Suppressor macrophage (primary cell): ENCODE data around the gene VWA1.
"Not testable (repeated sequence)": the region's sequence is repeated elsewhere in the genome, so short reads cannot be mapped to it uniquely, and the experiment has no call there.

ENCODE experiments used
- DNase-seq, 4 experiments: peaks; one replicate each; pipeline ENCODE4 v3.0.0-alpha.2; 2020 to 2022

The VWA1 gene

DNA sequence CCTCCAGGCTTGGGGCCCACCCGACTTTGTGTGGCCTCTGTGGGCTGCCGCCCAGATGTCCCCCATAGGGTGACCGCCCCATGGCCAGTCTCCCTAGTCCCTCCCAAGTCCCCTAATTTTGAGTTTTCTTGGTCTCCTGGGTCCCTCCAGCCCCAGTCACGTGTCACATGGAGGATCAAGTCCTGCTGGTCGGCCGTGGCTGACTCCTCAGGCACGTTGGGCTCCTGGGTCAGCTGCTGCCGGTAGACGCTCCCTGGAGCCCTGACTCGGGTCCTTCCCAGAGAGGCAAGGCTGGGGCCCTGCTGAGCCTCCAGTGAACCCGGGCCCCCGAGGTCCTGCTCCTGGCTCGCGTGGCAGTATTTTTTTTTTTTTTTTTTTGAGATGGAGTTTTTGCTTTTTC lies 24.2 kb downstream of the VWA1 start:
- not testable (repeated sequence) for DNase-seq

DNA sequence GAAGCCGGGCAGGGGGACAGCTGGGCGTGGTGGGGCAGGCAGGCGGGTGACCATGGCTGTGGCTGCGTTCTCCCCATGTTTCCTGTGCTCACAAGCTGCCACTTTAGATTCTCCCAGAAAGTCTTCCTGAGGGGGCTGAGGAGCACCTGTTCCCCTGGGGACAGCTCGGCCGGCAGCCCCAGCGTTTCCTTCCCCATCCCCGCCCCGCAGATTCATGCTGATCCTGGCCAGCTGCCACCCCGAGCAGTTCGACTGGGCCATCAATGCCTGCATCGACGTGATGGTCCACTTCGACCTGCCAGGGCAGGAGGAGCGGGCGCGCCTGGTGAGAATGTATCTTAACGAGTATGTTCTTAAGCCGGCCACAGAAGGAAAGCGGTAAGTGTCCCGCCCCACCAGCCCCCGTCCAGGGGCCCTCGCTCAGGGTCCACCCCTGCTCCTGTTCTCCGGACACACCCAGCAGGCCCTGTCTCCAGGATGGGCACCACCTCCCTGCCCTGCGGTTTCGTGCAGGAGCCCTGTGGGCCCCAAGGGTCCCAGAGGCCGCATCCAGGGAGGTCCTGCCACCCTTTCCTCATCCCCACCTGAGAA lies 25.1 kb downstream of the VWA1 start:
- no peak for DNase-seq

DNA sequence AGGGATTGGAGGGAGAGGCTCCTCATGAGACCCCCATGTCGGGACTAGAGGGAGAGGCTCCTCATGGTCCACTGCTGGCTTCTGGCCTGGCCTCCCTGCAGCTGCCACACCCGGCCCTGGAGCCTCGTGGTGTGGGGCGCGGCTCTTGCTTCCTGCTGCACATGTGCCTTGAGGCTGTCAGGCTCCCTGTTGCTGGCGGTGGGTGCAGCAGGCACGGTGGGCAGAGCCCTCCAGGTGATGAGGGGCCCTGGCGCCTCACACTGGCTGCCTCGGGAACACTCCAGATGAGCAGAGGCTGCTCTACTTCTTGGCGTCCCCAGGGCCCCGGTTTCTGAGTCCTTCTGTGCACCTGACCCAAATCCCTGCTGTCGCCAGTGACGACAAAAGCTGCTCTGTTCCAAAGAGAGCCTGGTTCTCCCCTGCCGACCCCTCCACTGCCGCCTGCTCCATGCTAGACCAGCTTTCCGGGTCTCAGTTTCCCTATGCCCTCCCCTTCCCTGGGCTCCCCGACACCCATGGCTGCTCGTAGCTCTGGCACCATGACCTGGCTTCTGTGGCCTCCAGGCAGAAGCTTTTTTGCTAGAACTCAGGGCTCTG lies 26.3 kb downstream of the VWA1 start:
- no peak for DNase-seq

- peak in 1 of 4 experiments; percentile 30 for DNase-seq
These were observed 27.0 kb downstream of the VWA1 start for GRCh38 chr1:1462318-1462966.

- no peak for DNase-seq
These were observed 27.8 kb downstream of the VWA1 start for GRCh38 chr1:1463312-1463711.

DNA sequence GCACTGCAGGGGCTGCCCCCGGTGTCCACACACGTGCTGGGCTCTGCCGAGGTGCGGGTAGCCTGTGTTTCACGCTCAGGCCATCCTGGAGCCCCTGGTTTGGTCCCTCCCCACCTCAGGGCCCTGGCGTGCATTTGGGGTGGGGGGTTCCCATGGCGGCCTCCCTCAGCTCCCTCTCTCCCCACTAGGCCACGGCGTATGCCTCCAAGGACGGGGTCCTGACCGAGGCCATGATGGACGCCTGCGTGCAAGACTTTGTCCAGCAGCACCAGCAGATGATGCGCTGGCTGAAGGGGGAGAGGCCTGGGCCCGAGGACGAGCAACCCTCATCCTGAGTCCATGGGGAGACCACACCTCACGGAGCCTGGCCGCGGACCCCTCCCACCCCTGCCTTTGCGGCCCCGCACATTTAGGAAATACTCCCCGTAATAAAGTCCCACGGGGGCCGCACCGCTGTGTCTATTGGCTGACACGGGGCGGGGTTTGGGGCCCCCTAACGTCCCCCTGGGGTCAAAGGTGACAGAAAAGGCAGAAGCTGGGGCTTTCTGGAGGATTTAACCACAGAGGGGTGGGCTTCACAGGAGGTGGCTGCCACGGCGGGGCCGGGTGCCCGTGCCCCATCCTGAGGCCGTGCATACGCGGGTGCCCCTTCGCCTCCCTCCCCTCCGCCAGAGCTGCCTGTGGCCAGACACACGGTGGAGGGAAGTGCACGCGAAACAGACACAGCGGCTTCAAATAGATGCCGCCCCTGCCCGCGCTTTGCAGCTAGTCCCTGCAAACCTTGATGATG lies 32.9 kb downstream of the VWA1 start:
- not testable (repeated sequence) for DNase-seq

DNA sequence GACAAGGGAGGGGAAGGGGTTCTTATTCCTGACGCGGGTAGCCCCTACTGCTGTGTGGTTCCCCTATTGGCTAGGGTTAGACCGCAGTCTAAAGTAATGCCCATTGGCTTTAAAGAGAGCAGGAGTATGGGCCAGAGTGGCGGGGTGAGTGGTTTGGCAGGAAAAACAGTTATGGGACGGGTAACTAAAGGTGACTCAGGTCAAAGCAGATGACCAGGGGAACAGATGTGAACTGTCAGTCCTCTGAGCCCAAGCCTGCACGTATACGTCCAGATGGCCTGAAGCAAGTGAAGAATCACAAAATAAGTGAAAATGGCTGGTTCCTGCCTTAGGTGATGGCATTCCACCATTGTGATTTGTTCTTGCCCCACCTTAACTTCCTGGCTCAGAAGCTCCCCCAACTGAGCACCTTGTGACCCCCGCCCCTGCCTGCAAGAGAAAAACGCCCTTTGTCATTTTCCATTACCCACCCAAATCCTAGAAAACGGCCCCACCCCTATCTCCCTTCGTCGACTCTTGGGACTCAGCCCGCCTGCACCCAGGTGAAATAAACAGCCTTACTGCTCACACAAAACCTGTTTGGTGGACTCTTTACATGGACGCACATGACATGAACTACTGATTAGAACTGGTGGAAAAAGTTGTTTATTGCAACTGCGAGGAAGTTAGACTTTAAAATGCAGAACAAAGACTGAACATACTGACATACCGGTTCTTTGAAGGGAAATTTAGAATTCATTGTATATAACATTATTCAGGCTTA lies 35.3 kb downstream of the VWA1 start:
- DNase-seq: peak in 2 of 4 experiments; percentile 10 to 19

GRCh38 chr1:1471389-1472052 lies 36.0 kb downstream of the VWA1 start, which contains the start of gene ATAD3B:
TSS of gene ATAD3B (plus strand) at chr1:1471765. CDS start at chr1:1471885, 120 bp downstream.
- peak; percentile 95 to 98 (median 97) for DNase-seq

- DNase-seq: peak in 2 of 4 experiments; percentile 11 to 33
These were observed 36.8 kb downstream of the VWA1 start for GRCh38 chr1:1472053-1472876.

GRCh38 chr1:1476011-1476410 lies 40.5 kb downstream of the VWA1 start:
- not testable (repeated sequence) for DNase-seq

- no peak for DNase-seq
These were observed 41.7 kb downstream of the VWA1 start for GRCh38 chr1:1477206-1477605.

- no peak for DNase-seq
These were observed 44.3 kb downstream of the VWA1 start for GRCh38 chr1:1479547-1480487.

DNA sequence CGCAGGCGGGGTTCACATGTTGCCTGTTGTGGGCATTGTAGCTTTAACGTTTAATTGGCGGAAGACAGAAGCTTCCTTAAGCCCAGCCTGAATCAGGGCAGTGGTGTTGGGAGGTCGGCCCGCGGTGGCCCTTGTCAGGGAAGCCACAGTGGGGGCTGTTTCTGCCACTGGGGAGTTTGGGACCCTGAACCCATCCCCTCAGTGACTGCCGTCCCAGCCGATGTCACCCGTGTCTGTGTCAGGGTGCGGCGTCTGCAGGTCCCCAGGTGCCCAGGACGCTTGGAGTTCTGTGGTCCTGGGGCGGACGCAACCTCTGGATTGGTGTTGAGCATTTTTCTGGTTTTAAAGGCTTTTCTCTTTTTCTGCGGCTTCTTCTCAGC lies 45.0 kb downstream of the VWA1 start:
- not testable (repeated sequence) for DNase-seq

DNA sequence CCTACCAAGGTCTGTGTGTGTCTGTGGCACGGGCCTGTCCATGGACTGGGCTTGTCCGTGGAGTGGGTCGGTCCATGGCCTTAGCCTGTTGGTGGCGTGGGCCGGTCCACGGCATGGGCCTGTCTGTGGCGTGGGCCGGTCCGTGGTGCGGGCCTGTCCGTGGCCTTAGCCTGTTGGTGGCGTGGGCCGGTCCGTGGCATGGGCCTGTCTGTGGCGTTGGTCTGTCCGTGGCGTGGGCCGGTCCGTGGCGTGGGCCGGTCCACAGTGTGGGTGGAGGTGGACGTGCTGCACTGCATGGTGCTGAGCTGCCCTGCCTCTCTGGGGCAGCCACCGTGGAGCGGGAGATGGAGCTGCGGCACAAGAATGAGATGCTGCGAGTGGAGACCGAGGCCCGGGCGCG lies 46.3 kb downstream of the VWA1 start:
- DNase-seq: not testable (repeated sequence)

- peak in 3 of 4 experiments; percentile 27 to 47 (median 35) for DNase-seq
These were observed 47.4 kb downstream of the VWA1 start for GRCh38 chr1:1482856-1483255.

DNA sequence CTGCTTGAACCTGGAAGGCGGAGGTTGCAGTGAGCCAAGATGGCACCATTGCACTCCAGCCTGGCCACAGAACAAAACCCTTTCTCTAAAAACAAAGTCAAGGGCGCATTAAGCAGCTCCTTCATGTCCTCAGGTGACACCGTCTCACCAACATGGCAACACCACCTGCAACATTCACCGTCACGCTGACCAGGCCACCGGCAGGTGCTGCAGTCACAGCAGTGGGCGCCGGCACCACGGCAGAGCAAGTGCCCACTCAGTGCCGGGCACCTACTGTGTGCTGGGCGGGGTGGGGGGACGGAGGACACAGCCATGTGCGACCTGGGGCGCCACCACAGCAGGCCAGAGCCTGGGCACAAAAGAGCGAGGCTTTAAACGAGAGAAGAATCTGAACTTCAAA lies 48.2 kb downstream of the VWA1 start:
- DNase-seq: no peak

GRCh38 chr1:1484976-1485750 lies 49.7 kb downstream of the VWA1 start:
- not testable (repeated sequence) for DNase-seq

DNA sequence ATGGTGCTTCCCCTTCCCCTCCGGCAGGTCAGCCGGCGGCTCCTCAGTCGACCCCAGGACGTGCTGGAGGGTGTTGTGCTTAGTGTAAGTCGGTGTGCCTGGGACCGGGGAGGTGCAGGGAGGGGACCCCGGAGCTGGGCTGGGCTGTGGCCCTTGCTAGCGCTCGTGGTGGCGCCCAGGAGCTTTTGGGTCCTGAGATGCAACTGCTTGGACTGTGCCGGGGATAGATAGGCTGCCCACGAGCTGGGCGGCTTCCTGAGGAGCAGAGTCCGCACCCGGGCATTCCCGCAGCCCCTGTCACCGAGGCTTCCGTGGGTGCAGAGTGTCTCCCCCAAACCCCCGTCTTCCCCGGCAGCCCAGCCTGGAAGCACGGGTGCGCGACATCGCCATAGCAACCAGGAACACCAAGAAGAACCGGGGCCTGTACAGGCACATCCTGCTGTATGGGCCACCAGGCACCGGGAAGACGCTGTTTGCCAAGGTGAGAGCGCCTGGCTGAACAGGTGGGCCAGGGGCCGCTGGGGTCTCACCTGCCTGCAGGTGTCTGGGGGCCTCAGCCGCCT lies 50.3 kb downstream of the VWA1 start:
- not testable (repeated sequence) for DNase-seq

- DNase-seq: no peak
These were observed 52.2 kb downstream of the VWA1 start for GRCh38 chr1:1487701-1488100.
